Muscle layer of duodenum (tissue), 2 donors: ENCODE results near the gene CA14.
"Not testable (repeated sequence)": the region's sequence is repeated elsewhere in the genome, so short reads cannot be mapped to it uniquely, and the experiment has no call there.

ENCODE experiments used
- H3K27ac ChIP-seq: one replicate; pipeline ENCODE4 v1.7.0; 2013; ENCODE audit warnings: mild to moderate bottlenecking, low read length
- H3K27me3 ChIP-seq: one replicate; pipeline ENCODE4 v1.7.0; 2013; ENCODE audit warnings: low read depth, mild to moderate bottlenecking, control low read depth, low read length
- H3K36me3 ChIP-seq, 2 donors: one replicate each; pipeline ENCODE4 v1.7.0; 2013; ENCODE audit warnings: low read length in 2 of 2, control low read depth in 1 of 2, mild to moderate bottlenecking in 1 of 2; ENCODE audit not compliant: insufficient read depth in 2 of 2, control insufficient read depth in 1 of 2
- H3K4me1 ChIP-seq, 2 donors: one replicate each; pipeline ENCODE4 v1.7.0; 2013; ENCODE audit warnings: low read length in 2 of 2, mild to moderate bottlenecking in 2 of 2, control low read depth in 1 of 2, moderate library complexity in 1 of 2; ENCODE audit not compliant: insufficient read depth in 2 of 2, control insufficient read depth in 1 of 2
- H3K4me3 ChIP-seq, 2 donors: one replicate each; pipeline ENCODE4 v1.7.0; 2013; ENCODE audit warnings: low read length in 2 of 2, low read depth in 1 of 2, mild to moderate bottlenecking in 1 of 2
- H3K9me3 ChIP-seq, 2 donors: one replicate each; pipeline ENCODE4 v1.7.0; 2013; ENCODE audit warnings: low read length in 2 of 2, control low read depth in 1 of 2, mild to moderate bottlenecking in 1 of 2; ENCODE audit not compliant: control insufficient read depth in 1 of 2
- donor health status: healthy.

Gene CA14

DNA sequence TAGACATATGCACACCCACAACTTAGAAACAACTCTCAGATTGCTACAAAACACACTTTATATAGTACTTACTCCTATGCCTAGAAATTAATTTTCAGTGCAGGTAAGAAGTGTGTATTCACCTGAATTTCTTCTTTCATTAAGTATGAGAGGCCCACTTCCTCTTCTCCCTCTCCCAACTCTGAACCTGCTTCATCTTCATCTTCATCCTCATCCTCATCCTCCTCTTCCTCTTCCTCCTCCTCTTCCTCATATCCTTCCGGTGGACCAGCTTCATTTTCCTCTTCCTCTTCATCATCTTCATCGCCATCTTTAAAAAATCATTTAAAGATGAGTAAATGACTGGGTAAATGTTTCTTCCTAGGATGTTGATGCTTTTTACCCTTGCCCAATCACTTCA is 31.1 kb upstream of the CA14 start:
- Histone ChIP-seq H3K4me1 (no peaks in the 10 kb centered on the region), H3K36me3 (peaks cover 20 to 29% of the 10 kb centered on the region in 2 donors), H3K27ac (no peak overlapping the region), H3K9me3 (no peaks in the 10 kb centered on the region), H3K27me3 (no peaks in the 10 kb centered on the region), H3K4me3 (no peak overlapping the region)

DNA sequence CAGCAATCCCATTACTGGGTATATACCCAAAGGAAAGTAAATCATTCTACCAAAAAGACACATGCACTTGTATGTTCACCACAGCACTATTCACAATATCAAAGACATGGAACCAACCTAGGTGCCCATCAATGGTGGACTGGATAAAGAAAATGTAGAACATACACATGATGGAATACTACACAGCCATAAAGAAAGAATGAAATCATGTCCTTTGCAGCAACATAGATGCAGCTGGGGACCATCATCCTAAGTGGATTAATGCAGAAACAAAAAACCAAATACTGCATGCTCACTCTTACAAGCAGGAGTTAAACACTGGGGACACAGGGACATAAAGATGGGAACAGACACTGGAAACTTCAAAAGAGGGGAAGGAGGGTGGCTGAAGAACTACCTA is 30.3 kb upstream of the CA14 start:
- H3K4me3 ChIP-seq = no peak overlapping the region
- H3K4me1 ChIP-seq = no peaks in the 10 kb centered on the region
- H3K27ac ChIP-seq = no peak overlapping the region
- H3K9me3 ChIP-seq = no peaks in the 10 kb centered on the region
- no peaks in the 10 kb centered on the region for H3K27me3 ChIP-seq
- H3K36me3 ChIP-seq = peaks cover 20 to 29% of the 10 kb centered on the region in 2 donors

DNA sequence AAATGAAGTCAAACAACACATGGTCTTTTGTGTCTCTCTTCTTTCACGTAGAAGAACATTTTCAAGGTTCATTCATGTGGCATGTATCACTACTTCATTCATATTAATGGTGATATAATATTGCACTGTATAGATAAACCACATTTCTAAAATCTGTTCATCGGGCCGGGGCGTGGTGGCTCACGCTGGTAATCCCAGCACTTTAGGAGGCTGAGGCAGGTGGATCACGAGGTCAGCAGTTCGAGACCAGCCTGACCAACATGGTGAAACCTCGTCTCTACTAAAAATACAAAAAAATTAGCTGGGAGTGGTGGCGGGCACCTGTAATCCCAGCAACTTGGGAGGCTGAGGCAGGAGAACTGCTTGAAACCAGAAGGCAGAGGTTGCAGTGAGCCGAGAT is 29.3 kb upstream of the CA14 start:
- not testable (repeated sequence) for H3K27me3 ChIP-seq, H3K9me3 ChIP-seq, H3K4me1 ChIP-seq, H3K27ac ChIP-seq, H3K4me3 ChIP-seq
- peaks cover 20 to 29% of the 10 kb centered on the region in 2 donors for H3K36me3 ChIP-seq

DNA sequence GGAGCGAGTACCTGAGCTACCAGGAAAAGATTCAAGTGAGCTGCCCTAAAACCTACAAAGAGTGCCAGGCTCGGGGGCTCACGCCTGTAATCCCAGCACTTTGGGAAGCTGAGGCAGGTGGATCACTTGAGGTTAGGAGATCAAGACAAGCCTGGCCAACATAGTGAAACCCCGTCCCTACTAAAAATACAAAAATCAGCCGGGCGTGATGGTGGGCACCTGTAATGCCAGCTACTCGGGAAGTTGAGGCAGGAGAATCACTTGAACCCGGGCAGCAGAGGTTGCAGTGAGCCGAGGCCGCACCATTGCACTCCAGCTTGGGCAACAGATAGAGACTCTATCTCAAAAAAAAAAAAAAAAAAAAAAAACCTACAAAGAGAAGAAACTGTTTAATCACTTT is 24.7 kb upstream of the CA14 start:
- H3K4me1 ChIP-seq, H3K4me3 ChIP-seq, H3K27me3 ChIP-seq, H3K9me3 ChIP-seq, H3K36me3 ChIP-seq: not testable (repeated sequence)
- H3K27ac ChIP-seq = peak overlapping the region; percentile 98

- no peaks in the 10 kb centered on the region for H3K36me3 ChIP-seq
- peak overlapping the region; percentile 93 to 98 for H3K4me3 ChIP-seq
- H3K27ac ChIP-seq = peak overlapping the region; percentile 98
- H3K27me3 ChIP-seq = no peaks in the 10 kb centered on the region
- no peaks in the 10 kb centered on the region for H3K9me3 ChIP-seq
- peaks cover 0 to 6% of the 10 kb centered on the region in 2 donors for H3K4me1 ChIP-seq
These were observed 23.9 kb upstream of the CA14 start for GRCh38 chr1:150233359-150234308.

DNA sequence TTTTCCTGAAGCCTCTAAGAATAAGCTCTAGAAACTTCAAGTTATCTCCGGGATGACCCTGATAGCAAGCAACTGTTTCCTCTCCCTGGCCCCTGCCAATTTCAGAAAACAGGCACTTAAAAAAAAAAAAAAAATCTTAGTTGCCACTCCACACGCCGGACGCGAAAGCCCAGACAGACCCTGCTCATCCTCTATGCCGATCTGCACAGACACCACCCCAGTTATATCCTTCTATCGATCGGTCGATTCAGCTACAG is 23.3 kb upstream of the CA14 start:
- Histone ChIP-seq H3K27ac (peak overlapping the region; percentile 98), H3K27me3 (no peaks in the 10 kb centered on the region), H3K4me1 (peaks cover 0 to 6% of the 10 kb centered on the region in 2 donors), H3K36me3 (no peaks in the 10 kb centered on the region), H3K9me3 (no peaks in the 10 kb centered on the region), H3K4me3 (peak overlapping the region; percentile 93 to 98)

DNA sequence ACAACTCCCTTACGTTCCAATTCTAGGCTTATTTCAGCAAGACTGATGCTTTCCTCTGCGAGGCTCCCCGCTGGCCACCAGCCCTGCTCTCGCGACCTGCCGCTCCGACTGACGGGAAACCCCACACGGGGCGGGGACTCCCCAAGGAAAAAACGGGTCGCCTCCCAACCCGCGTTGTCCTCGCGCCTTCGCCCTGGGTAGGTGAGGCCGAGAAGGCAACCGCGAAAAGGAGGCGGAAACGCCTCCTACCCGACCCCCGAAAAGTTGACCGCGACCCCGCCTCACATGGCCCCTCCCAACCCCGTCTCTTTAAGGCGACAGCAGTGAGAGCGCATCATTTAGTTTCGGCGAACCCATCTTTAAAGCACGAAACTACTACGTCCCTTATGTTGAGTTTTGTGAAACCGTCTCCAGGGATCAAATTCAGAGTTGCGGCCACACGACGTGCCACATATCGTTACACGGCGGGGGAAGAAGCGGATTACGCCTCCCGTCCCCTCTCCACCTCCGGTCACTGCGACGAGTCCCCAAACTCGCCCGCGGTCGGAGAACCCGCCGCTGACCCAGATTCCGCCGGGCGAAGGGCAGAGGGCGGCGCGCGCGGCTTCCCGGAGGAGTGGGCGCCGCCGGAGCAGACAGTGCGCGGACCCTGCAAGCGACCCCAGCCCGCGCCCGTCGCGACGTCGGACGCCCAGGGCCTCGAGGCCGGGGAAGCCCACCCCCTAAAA is 22.8 kb upstream of the CA14 start:
- H3K9me3 ChIP-seq = no peaks in the 10 kb centered on the region
- H3K27me3 ChIP-seq = no peaks in the 10 kb centered on the region
- peak overlapping the region; percentile 93 to 98 for H3K4me3 ChIP-seq
- H3K27ac ChIP-seq = peak overlapping the region; percentile 98
- no peaks in the 10 kb centered on the region for H3K36me3 ChIP-seq
- peaks cover 0 to 6% of the 10 kb centered on the region in 2 donors for H3K4me1 ChIP-seq

- Histone ChIP-seq H3K9me3 (no peaks in the 10 kb centered on the region), H3K36me3 (no peaks in the 10 kb centered on the region), H3K4me1 (peaks cover 0 to 6% of the 10 kb centered on the region in 2 donors), H3K27me3 (no peaks in the 10 kb centered on the region), H3K4me3 (peak overlapping the region; percentile 93 to 98), H3K27ac (peak overlapping the region; percentile 98)
These were observed 22.2 kb upstream of the CA14 start for GRCh38 chr1:150235294-150235851.

- H3K4me1 ChIP-seq = peaks cover 0 to 6% of the 10 kb centered on the region in 2 donors
These were observed 21.5 kb upstream of the CA14 start, which contains the start of gene ANP32E for GRCh38 chr1:150235852-150236613. TSS of gene ANP32E (minus strand) at chr1:150236112. CDS start at chr1:150235786, 326 bp downstream.

DNA sequence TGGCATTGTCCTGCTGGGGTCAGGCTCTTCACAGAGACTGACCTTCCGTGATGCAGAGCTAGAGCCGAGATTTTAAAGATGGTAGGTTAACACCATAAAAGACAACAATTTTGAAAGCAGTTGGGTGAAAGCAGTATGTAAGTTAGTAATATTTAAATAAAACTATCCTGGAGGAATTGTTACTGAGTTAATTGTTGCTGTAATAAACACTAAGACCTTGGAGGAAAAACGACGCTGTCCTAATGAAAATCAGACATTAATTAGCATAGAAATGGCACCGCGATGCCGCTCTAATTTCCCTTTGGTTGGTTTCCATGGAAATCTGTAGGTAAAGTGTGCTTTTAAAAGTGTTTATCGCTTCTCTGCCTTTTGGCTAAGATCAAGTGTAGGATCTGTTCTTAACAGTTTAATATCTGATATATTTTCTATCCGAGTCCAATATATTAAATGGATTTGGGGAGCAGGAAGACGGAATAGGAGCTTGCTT is 20.9 kb upstream of the CA14 start:
- Histone ChIP-seq H3K27me3 (no peaks in the 10 kb centered on the region), H3K4me1 (peaks cover 0 to 6% of the 10 kb centered on the region in 2 donors), H3K27ac (peak overlapping the region; percentile 3), H3K4me3 (peak overlapping the region; percentile 93 to 98), H3K36me3 (no peaks in the 10 kb centered on the region), H3K9me3 (no peaks in the 10 kb centered on the region)

More at GRCh38 chr1:150235852-150236613, 21.5 kb upstream of the CA14 start, which contains the start of gene ANP32E:
- Histone ChIP-seq H3K4me3 (peak within 1 kb of the TSS; percentile 93 to 98), H3K27ac (peak within 1 kb of the TSS; percentile 98), H3K36me3 (no peaks in the 10 kb centered on the region), H3K9me3 (no peaks in the 10 kb centered on the region), H3K27me3 (no peaks in the 10 kb centered on the region)
